M059J (cell line): ENCODE measurements around the gene PYGM. TPM values are rescaled to one million over a fixed set of nuclear protein-coding genes. Genes with fewer than 3 reads are reported as not detected.

Source experiments
- DNase-seq: peaks from one replicate; pipeline ENCODE4 v3.0.0-alpha.2; 2012; ENCODE audit warnings: low read depth
- total RNA-seq: library from RNA; depleted of rRNA; stranded (reverse); fragments of >200 nt; shearing (Covaris generic); gene quantifications from 2 replicates; pipeline ENCODE4 v1.2.3, GENCODE V29; 2014

PYGM gene
- total RNA-seq, 1 experiment from 2014 or later: 0.10 TPM

- peak; percentile 48 for DNase-seq
Measured at GRCh38 chr11:64767344-64768299, 7.8 kb upstream of the PYGM start.

- DNase-seq: no peak
Measured at GRCh38 chr11:64766881-64767280, 7.1 kb upstream of the PYGM start.

- no peak for DNase-seq
Measured at GRCh38 chr11:64765851-64766665, 6.3 kb upstream of the PYGM start.

DNA sequence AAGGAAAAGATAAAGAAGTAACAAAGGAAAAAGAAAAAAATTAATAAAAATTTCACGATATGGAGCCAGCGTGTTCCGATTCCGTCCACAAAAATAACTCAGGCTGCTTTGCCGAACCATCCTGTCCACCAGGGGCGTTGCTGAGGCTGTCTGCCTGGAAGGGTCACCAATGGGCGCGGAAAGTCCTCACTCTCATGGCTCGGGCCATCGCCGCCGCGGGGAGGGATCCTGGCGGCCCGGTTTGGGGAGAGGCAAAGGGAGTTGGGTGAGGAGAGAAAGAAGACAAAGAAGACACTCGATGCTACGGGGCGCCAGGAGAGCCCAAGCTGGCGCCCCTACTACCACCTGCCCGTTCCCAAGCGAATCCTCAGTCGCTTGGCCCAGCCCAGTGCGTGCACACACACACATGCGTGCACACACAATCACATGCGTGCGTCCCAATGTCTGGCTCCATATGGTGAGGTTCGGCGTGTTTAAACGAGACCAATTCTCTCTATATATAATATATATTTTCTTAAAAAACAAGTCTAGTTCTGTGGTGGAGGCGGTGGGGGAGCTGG lies 5.6 kb upstream of the PYGM start:
- no peak for DNase-seq

GRCh38 chr11:64764753-64765152 lies 5.0 kb upstream of the PYGM start:
- DNase-seq: no peak

GRCh38 chr11:64764040-64764611 lies 4.4 kb upstream of the PYGM start:
- DNase-seq: peak; percentile 22

DNA sequence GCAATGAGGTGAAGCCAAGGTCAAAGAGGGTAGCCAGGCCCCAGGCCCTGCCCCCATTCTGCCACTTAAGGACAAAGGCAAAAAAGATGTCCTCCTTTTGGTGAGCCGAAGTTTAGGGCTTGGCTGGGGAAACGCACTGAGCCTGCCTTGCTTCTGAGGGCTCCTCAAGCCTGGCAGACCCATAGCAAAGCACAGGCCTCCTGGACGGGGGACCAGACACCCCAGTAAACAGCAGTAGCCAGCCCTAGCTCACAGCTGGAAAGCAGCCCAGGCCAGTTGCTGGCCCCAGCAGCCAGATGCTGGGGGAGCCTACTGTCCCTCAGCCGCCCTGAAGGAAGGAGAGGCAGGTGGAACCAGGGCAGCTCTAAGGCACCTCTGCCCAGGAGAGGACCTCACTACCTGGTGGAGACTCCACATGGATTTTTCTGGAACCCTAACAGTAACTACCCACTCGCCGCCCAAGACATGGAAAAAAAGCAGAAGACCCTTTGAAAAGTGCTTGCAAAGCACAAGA lies 3.8 kb upstream of the PYGM start:
- no peak for DNase-seq

DNA sequence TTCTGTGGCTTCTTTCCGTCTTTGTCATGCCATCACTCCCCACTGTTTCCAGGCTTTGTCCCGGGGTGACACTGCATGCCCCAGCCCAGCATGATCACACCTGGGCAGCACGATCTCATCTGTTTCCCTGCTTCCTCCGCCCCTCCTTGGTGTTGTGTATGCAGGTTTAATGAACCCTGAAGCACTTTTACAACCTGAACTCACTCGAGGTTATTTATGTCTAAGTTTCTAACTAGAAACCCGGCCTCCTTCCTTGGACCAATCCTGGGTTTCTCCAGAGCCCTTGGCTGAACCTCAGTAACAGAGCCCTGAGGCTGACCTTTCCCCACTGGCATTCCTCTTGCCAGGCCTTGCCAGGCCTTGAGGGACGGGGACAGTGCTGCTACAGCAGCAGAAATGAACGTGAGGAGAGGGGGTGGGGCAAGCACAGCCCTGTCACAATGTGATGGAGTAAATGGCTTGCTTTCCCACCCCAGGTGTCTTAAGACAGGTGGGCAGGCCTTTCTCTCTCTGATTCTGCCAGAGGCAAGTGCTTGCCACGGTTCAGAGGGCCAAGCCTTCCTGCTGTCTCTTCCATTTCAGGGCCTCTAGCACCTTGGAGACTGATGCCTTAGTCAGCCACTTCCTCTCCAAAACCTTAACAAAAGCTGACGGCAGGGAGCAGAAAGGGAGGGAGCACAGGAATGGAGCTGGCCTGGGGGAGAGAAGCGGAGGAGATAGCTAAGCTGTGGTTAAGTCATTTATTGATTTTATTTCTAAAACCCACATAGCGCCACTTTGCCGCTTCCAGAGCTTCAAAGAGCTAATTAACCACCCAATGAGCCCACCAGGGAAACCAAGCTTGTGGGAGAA lies 3.1 kb upstream of the PYGM start:
- peak; percentile 91 for DNase-seq

DNA sequence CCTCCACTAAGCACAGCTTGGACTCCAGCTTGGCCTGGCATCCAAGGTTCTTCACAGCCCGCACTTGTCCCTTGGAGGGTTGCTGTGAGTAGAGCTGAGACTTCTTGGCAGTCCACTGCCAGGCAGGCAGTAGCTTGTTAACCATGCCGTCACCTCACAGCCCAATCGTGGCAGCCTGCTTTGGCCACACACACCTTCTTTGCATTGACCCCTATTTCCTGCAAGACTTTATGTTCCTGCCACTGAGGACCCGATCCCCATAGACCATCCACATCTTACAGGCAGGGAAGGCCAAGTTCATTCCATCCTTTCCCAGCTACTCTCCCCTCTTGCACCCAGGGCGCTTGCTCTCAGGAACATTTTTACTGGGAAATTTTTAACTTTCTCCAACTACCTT lies 2.5 kb upstream of the PYGM start:
- no peak for DNase-seq

DNA sequence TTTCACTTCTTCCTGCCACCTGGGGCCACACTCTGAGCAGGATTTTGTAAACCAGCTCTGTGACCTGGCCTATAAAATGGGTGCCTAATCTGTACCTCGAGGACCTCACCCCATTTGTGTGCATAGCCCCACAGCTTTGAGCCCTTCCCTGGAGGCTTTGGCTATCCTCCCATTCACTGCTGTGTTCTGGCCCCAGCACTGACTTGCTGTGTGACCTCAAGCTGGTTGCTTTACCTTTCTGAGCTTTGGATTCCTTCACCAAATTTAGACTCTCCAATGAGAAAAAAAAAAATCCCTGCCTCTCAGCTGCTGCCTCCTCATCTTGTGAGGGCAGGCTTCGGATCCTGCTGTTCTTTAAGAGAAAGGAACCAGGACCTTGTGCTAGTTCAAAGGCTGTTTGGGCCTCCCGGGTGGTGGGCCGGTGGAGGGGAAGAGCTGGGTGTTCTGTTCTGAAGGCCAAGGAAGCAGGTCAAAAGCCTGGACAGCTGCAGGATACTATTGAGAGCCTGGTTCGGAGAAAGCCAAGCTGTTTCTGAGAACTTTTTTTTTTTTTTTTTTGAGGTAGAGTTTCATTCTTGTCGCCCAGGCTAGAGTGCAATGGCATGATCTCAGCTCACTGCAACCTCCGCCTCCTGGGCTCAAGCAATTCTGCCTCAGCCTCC lies 1.1 kb upstream of the PYGM start:
- DNase-seq: no peak

GRCh38 chr11:64759131-64759721 lies 548 bp downstream of the PYGM start:
- DNase-seq: no peak

- no peak for DNase-seq
Measured at GRCh38 chr11:64758330-64759079, 1.3 kb downstream of the PYGM start.

DNA sequence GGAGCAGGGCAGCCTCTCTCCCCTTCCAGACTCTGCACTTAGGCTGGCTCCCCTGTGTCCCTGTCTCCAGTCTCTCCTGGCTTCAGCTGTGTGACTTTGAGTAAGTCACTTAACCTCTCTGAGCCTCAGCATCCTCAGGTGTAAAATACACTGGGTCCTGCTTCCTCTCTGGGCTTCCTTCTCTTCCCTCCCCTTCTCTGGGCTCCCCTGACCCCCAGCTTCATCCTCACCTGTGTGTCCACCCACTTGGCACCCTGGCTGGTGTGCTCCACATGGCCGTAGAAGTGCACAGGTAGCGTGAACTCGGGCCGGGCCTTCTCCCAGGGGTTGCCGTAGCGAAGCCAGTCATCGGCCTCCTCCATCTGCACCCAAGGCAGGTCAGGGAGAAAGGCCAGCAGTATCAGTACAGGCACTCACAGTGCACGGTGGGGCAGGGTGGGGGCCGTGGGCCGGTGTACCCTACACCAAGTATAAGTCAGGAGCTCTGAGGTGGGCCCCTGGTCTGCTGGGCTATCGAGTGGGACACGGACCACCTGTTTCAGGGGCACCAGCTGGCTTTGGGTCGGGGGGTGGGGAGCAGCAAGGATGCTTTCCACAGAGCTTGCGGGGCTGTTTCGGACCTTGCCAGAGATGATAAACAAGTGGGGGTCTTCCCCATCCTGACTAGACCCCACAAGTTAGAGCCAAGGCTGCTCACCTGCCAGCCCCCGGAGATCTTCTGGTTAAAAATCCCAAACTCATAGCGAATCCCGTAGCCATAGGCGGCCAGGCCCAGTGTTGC lies 2.0 kb downstream of the PYGM start:
- DNase-seq: no peak

GRCh38 chr11:64755681-64756361 lies 4.0 kb downstream of the PYGM start:
- DNase-seq: no peak

DNA sequence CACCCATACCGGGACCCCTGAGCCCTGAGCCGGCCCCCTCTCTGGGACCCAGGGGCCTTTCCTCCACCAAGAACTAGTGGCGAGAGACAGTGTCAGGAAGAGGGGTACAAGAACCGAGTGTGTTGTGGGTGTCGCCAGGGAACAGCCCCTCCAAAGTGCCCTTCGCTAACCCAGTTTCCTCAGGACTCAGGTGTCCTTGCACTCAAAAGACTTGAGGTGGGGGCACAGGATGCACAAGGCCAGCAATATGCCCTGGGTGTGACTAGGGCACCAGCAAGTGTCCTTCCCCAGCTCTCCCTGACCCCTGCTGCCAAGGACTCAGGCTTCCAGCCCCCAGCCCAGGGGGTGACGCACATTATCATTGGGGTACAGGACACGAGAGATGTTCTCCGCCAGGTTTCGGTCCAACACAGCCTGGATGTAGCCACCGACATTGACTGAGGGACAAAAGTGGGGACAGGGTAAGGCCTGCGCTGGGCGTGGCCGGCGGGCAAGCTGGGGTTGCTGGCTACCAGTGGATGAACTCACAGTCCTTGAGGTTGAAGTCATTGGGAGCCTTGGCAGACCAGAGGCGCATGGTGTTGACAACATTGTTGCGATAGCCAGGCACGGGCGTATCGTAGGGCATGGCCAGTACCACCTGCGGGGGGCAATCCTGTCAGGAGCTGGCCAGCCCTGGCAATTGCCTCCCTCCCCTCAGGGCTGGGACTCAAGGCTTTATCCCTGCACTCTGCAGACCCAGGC lies 4.7 kb downstream of the PYGM start:
- DNase-seq: no peak

- no peak for DNase-seq
Measured at GRCh38 chr11:64754124-64754918, 5.5 kb downstream of the PYGM start.
